Measurements from ENCODE around the gene NUP88.

The NUP88 gene

GRCh38 chr17:5419959-5420653, 644 bp upstream of the NUP88 start, which contains the start of gene RPAIN:
TSS of gene RPAIN (plus strand) at chr17:5420182. CDS start at chr17:5420211, 29 bp downstream.
- peak; percentile 89 for DNase-seq (ENCODE audit: low spot score)

GRCh38 chr17:5418858-5419355, 555 bp downstream of the NUP88 start:
- DNase-seq (ENCODE audit: low spot score), result peak; percentile 78

- no peak for DNase-seq (ENCODE audit: low spot score)
Observed at GRCh38 chr17:5416901-5417300, 2.6 kb downstream of the NUP88 start.

GRCh38 chr17:5413682-5414081, 5.8 kb downstream of the NUP88 start:
- peak; percentile 45 for DNase-seq (ENCODE audit: low spot score)

- peak; percentile 24 for DNase-seq (ENCODE audit: low spot score)
Observed at GRCh38 chr17:5410594-5411272, 8.7 kb downstream of the NUP88 start.

GRCh38 chr17:5408186-5408585, 11.3 kb downstream of the NUP88 start:
- no peak for DNase-seq (ENCODE audit: low spot score)

GRCh38 chr17:5405400-5405799, 14.1 kb downstream of the NUP88 start:
- DNase-seq (ENCODE audit: low spot score), result no peak

GRCh38 chr17:5399767-5400166, 19.7 kb downstream of the NUP88 start:
- DNase-seq (ENCODE audit: low spot score), result no peak

- DNase-seq (ENCODE audit: low spot score), result no peak
Observed at GRCh38 chr17:5396612-5397011, 22.9 kb downstream of the NUP88 start.

- no peak for DNase-seq (ENCODE audit: low spot score)
Observed at GRCh38 chr17:5391678-5392077, 27.8 kb downstream of the NUP88 start.

GRCh38 chr17:5381542-5381941, 37.9 kb downstream of the NUP88 start:
- no peak for DNase-seq (ENCODE audit: low spot score)

GRCh38 chr17:5380491-5381135, 38.8 kb downstream of the NUP88 start:
- DNase-seq (ENCODE audit: low spot score), result no peak

GRCh38 chr17:5379351-5380107, 39.9 kb downstream of the NUP88 start:
- no peak for DNase-seq (ENCODE audit: low spot score)

- DNase-seq (ENCODE audit: low spot score), result no peak
Observed at GRCh38 chr17:5378566-5379207, 40.8 kb downstream of the NUP88 start.

GRCh38 chr17:5373112-5373511, 46.4 kb downstream of the NUP88 start:
- DNase-seq (ENCODE audit: low spot score), result no peak

- DNase-seq (ENCODE audit: low spot score), result no peak
Observed at GRCh38 chr17:5370411-5370810, 49.1 kb downstream of the NUP88 start.

- no peak for DNase-seq (ENCODE audit: low spot score)
Observed at GRCh38 chr17:5365831-5366230, 53.6 kb downstream of the NUP88 start.

- DNase-seq (ENCODE audit: low spot score), result no peak
Observed at GRCh38 chr17:5364696-5365095, 54.8 kb downstream of the NUP88 start.

- no peak for DNase-seq (ENCODE audit: low spot score)
Observed at GRCh38 chr17:5364156-5364555, 55.3 kb downstream of the NUP88 start.

GRCh38 chr17:5362162-5362811, 57.2 kb downstream of the NUP88 start:
- no peak for DNase-seq (ENCODE audit: low spot score)

GRCh38 chr17:5361426-5361825, 58.0 kb downstream of the NUP88 start:
- no peak for DNase-seq (ENCODE audit: low spot score)
